ENCODE measurements around the gene BRD9.
"Not testable (repeated sequence)": the region's sequence is repeated elsewhere in the genome, so short reads cannot be mapped to it uniquely, and the experiment has no call there.

BRD9 gene

GRCh38 chr5:923281-923873 is 30.8 kb upstream of the BRD9 start:
- DNase-seq (ENCODE audit: low read depth in 3 of 3, low spot score in 1 of 3): peak; percentile 29 to 58 (median 46)

- no peak for DNase-seq (ENCODE audit: low read depth in 3 of 3, low spot score in 1 of 3)
These were observed 30.1 kb upstream of the BRD9 start for GRCh38 chr5:922436-923280.

- DNase-seq (ENCODE audit: low read depth in 3 of 3, low spot score in 1 of 3): no peak
These were observed 29.1 kb upstream of the BRD9 start for GRCh38 chr5:921456-922435.

GRCh38 chr5:920321-920720 is 27.7 kb upstream of the BRD9 start:
- no peak for DNase-seq (ENCODE audit: low read depth in 3 of 3, low spot score in 1 of 3)

- no peak for DNase-seq (ENCODE audit: low read depth in 3 of 3, low spot score in 1 of 3)
These were observed 26.9 kb upstream of the BRD9 start for GRCh38 chr5:919356-920000.

GRCh38 chr5:918717-919116 is 26.1 kb upstream of the BRD9 start:
- DNase-seq (ENCODE audit: low read depth in 3 of 3, low spot score in 1 of 3): not testable (repeated sequence)

GRCh38 chr5:916441-917293 is 24.1 kb upstream of the BRD9 start:
- no peak for DNase-seq (ENCODE audit: low read depth in 3 of 3, low spot score in 1 of 3)

GRCh38 chr5:915946-916345 is 23.3 kb upstream of the BRD9 start:
- no peak for DNase-seq (ENCODE audit: low read depth in 3 of 3, low spot score in 1 of 3)

GRCh38 chr5:915346-915745 is 22.7 kb upstream of the BRD9 start:
- DNase-seq (ENCODE audit: low read depth in 3 of 3, low spot score in 1 of 3): not testable (repeated sequence)

GRCh38 chr5:914612-915011 is 22.0 kb upstream of the BRD9 start:
- DNase-seq (ENCODE audit: low read depth in 3 of 3, low spot score in 1 of 3): no peak

GRCh38 chr5:914174-914573 is 21.6 kb upstream of the BRD9 start:
- no peak for DNase-seq (ENCODE audit: low read depth in 3 of 3, low spot score in 1 of 3)

- DNase-seq (ENCODE audit: low read depth in 3 of 3, low spot score in 1 of 3): peak; percentile 36 to 50 (median 43)
These were observed 19.9 kb upstream of the BRD9 start for GRCh38 chr5:912280-913091.

- DNase-seq (ENCODE audit: low read depth in 3 of 3, low spot score in 1 of 3): no peak
These were observed 19.0 kb upstream of the BRD9 start for GRCh38 chr5:911601-912000.

- DNase-seq (ENCODE audit: low read depth in 3 of 3, low spot score in 1 of 3): no peak
These were observed 18.2 kb upstream of the BRD9 start for GRCh38 chr5:910769-911160.

- no peak for DNase-seq (ENCODE audit: low read depth in 3 of 3, low spot score in 1 of 3)
These were observed 17.6 kb upstream of the BRD9 start for GRCh38 chr5:909994-910768.

- no peak for DNase-seq (ENCODE audit: low read depth in 3 of 3, low spot score in 1 of 3)
These were observed 16.5 kb upstream of the BRD9 start for GRCh38 chr5:909086-909485.

GRCh38 chr5:908172-908571 is 15.6 kb upstream of the BRD9 start:
- DNase-seq (ENCODE audit: low read depth in 3 of 3, low spot score in 1 of 3): no peak

GRCh38 chr5:907366-907910 is 14.8 kb upstream of the BRD9 start:
- DNase-seq (ENCODE audit: low read depth in 3 of 3, low spot score in 1 of 3): no peak
